Uterus (tissue), 4 donors: ENCODE data around the gene EXOC6. TPM values are rescaled to one million over a fixed set of nuclear protein-coding genes. Genes with fewer than 3 reads are reported as not detected.

Experiments
- DNase-seq, 2 donors: peaks; one replicate each; pipeline ENCODE4 v3.0.0-alpha.2; 2019 to 2020
- H3K27ac ChIP-seq, 2 donors: fragments of 200-600 bp; sonication (generic); 1 replicate in 1 of 2; 2 replicates in 1 of 2; pipeline ENCODE4 v1.5.1; 2016 to 2018
- H3K27me3 ChIP-seq, 2 donors: fragments of 200-600 bp; sonication (generic); one replicate each; pipeline ENCODE4 v1.5.1; 2018 to 2019; ENCODE audit warnings: control low read depth in 1 of 2
- H3K36me3 ChIP-seq, 2 donors: fragments of 200-600 bp; sonication (generic); one replicate each; pipeline ENCODE4 v1.5.1; 2019; ENCODE audit warnings: control low read depth in 1 of 2
- H3K4me1 ChIP-seq, 2 donors: fragments of 200-600 bp; sonication (generic); one replicate each; pipeline ENCODE4 v1.5.1; 2018 to 2019; ENCODE audit warnings: control low read depth in 1 of 2
- H3K4me3 ChIP-seq, 2 donors: fragments of 200-600 bp; sonication (generic); 1 replicate in 1 of 2; 2 replicates in 1 of 2; pipeline ENCODE4 v1.5.1; 2018 to 2019; ENCODE audit warnings: mild to moderate bottlenecking in 1 of 2
- H3K9me3 ChIP-seq, 2 donors: fragments of 200-600 bp; sonication (generic); one replicate each; pipeline ENCODE4 v1.5.1; 2019; ENCODE audit warnings: control low read depth in 1 of 2
- POLR2A ChIP-seq, 2 donors: fragments of 450-650 bp; IDR thresholded peaks; one replicate each; pipeline ENCODE4 v1.6.1; 2016; ENCODE audit warnings: antibody characterized with exemption in 2 of 2, mild to moderate bottlenecking in 1 of 2, moderate library complexity in 1 of 2
- intact Hi-C: fragments of 100-400 bp; cut with DNase I; formaldehyde crosslinking; loops from one replicate; pipeline ENCODE4 v1.15.1; 2023; ENCODE audit warnings: low total_unique reads
- total RNA-seq, 4 donors: library from RNA; depleted of rRNA in 3 of 4; stranded (reverse); fragments of >200 nt in 3 of 4; gene quantifications; one replicate each; pipeline versions ENCODE4 v1.1.0 to v1.2.4, GENCODE V29; 2014 to 2023
- TF ChIP-seq, protein P1 (sequence below), 4 experiments: fragments of 200-600 bp in 2 of 4; fragments of 450-650 bp in 2 of 4; sonication (generic) in 2 of 4; IDR thresholded peaks; one replicate each; pipeline ENCODE4 v1.5.1; 2016 to 2019; ENCODE audit warnings: antibody characterized with exemption in 4 of 4, mild to moderate bottlenecking in 2 of 4, moderate library complexity in 1 of 4
- donor health status: DM: yes; HTN: yes; CAD: no.

The EXOC6 gene
- total RNA-seq, 4 donors from 2014 or later: 4.9 to 35.4 (median 20.2) TPM

DNA sequence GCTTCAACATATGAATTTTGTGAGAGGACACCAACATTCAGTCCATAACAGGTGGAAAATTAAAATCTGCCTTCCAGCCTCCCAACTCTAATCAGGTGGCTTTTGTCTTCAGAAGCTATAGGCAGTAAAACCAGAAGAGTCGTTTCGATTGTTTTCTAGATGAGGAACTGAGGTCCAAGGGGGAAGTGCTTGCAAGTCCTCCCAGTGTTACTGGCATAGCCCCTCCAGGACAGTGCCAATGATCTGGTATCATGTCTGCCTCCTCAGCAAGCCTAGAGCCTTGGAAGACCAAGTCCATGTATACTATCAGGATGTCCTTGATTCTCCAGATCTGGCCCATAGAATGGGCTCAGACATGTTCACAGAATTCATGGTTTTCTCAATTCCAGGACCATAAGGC, 242.3 kb downstream of the EXOC6 start:
- no peak overlapping the region for H3K4me3 ChIP-seq
- H3K9me3 ChIP-seq: no peaks in the 10 kb centered on the region
- intact Hi-C loops: no loop called here
- no peak for DNase-seq
- no peaks in the 10 kb centered on the region for H3K4me1 ChIP-seq
- H3K36me3 ChIP-seq: no peaks in the 10 kb centered on the region
- TF ChIP-seq POLR2A (IDR thresholded peaks at IDR 0.05): no peak
- TF ChIP-seq, protein P1, sequence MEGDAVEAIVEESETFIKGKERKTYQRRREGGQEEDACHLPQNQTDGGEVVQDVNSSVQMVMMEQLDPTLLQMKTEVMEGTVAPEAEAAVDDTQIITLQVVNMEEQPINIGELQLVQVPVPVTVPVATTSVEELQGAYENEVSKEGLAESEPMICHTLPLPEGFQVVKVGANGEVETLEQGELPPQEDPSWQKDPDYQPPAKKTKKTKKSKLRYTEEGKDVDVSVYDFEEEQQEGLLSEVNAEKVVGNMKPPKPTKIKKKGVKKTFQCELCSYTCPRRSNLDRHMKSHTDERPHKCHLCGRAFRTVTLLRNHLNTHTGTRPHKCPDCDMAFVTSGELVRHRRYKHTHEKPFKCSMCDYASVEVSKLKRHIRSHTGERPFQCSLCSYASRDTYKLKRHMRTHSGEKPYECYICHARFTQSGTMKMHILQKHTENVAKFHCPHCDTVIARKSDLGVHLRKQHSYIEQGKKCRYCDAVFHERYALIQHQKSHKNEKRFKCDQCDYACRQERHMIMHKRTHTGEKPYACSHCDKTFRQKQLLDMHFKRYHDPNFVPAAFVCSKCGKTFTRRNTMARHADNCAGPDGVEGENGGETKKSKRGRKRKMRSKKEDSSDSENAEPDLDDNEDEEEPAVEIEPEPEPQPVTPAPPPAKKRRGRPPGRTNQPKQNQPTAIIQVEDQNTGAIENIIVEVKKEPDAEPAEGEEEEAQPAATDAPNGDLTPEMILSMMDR (IDR thresholded peaks at IDR 0.05): no peak
- H3K27me3 ChIP-seq: no peaks in the 10 kb centered on the region
- no peak overlapping the region for H3K27ac ChIP-seq

DNA sequence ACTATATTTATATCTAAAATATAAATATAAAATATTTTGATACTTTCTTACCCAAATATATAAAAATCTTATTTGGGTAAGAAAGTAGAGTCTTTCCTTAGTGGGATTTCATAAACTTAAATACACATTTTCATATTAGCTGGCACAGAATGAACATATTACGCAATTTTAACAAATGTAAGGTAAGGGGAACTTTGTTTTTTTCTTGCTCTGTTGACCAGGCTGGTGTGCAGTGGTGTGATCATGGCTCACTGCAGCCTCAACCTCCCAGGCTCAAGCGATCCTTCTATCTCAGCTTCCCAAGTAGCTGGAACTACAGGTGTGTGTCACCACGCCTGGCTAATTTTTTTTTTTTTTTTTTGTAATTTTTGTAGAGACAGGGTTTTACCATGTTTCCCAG, 243.6 kb downstream of the EXOC6 start:
- DNase-seq: no peak
- Histone ChIP-seq H3K36me3 (no peaks in the 10 kb centered on the region), H3K4me1 (no peaks in the 10 kb centered on the region), H3K27me3 (no peaks in the 10 kb centered on the region), H3K27ac (no peak overlapping the region), H3K9me3 (no peaks in the 10 kb centered on the region), H3K4me3 (no peak overlapping the region)
- intact Hi-C loops: no loop called here
- TF ChIP-seq POLR2A (IDR thresholded peaks at IDR 0.05): no peak
- TF ChIP-seq, protein P1 (IDR thresholded peaks at IDR 0.05): no peak

DNA sequence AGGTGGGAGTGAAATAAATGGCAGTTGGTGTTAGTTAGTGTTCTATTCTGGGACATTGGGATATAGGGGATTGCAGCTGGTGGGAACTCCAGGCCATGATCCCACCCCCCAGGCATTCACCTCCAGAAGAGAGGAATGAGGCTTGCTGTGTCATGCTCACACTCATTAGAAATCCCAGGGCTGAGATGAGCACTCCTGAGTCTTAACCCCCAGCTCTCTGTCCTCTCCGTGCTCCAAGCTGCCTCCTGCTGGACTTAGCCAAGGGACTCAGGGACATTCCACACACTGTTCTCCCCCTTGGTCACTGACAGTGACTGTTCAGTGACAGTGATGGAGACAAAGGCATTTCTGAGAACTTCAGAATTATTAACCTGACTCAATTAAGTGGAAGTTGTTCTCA, 246.9 kb downstream of the EXOC6 start:
- intact Hi-C loops: no loop called here
- H3K27me3 ChIP-seq: no peaks in the 10 kb centered on the region
- H3K9me3 ChIP-seq: no peaks in the 10 kb centered on the region
- no peaks in the 10 kb centered on the region for H3K36me3 ChIP-seq
- H3K4me3 ChIP-seq: no peak overlapping the region
- TF ChIP-seq POLR2A (IDR thresholded peaks at IDR 0.05): no peak
- TF ChIP-seq, protein P1 (IDR thresholded peaks at IDR 0.05): no peak
- no peak overlapping the region for H3K27ac ChIP-seq
- no peak for DNase-seq
- no peaks in the 10 kb centered on the region for H3K4me1 ChIP-seq

DNA sequence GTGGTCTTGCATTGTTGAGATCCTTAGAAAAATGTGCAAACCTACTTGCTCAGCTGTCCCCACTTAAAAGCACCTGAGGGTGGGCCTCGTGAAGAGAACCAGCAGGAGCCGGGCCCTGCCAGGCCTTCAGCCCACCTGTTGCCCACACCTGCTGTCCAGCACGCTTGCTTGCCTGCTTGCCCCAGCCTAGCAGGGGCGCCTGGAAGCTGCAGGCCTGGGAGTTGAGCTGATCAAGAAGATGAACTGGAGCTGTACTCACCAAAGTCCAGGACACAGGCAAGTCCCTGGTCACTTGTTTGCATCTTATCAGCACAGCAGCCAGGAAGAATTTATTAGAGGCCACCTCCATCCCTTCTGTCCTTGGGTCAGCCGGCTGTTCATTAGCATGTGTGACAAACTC, 248.6 kb downstream of the EXOC6 start:
- intact Hi-C loops: no loop called here
- no peak for DNase-seq
- Histone ChIP-seq H3K27me3 (no peaks in the 10 kb centered on the region), H3K4me3 (no peak overlapping the region), H3K36me3 (no peaks in the 10 kb centered on the region), H3K27ac (no peak overlapping the region), H3K9me3 (no peaks in the 10 kb centered on the region), H3K4me1 (no peaks in the 10 kb centered on the region)
- TF ChIP-seq POLR2A (IDR thresholded peaks at IDR 0.05): no peak
- TF ChIP-seq, protein P1 (IDR thresholded peaks at IDR 0.05): no peak

DNA sequence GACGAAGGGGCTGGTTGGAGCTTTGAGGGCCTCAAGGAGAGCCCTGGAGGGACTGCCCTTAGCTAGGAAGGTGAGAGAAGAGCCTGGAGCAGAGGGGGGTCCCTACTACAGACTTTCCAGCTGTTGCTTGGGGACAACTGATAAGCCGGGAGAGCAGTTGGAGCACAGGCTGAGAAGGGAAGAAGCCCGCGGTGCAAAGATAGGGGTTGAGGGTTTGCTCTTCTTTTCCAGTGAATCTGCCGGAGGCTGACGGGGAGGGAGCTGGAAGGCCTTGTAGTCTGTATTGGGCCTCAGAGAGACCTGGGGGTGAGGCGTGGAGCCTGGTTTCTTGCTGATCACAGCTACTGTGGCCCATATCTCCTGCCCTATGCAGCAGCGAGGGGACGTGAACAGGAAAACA, 249.1 kb downstream of the EXOC6 start:
- no peak for DNase-seq
- intact Hi-C loops: no loop called here
- Histone ChIP-seq H3K27ac (no peak overlapping the region), H3K4me3 (no peak overlapping the region), H3K4me1 (no peaks in the 10 kb centered on the region), H3K27me3 (no peaks in the 10 kb centered on the region), H3K9me3 (no peaks in the 10 kb centered on the region), H3K36me3 (no peaks in the 10 kb centered on the region)
- no peak for TF ChIP-seq POLR2A (IDR thresholded peaks at IDR 0.05)
- TF ChIP-seq, protein P1 (IDR thresholded peaks at IDR 0.05): no peak
